NCI-H1105 treated with DMSO at 0.1 percent for 48 hours (cell line): ENCODE measurements around the gene RGS21.

Experiments used
- DNase-seq: peaks from one replicate; lab custom pipeline; 2025; lab: John Stamatoyannopoulos, UW

Gene RGS21

DNA sequence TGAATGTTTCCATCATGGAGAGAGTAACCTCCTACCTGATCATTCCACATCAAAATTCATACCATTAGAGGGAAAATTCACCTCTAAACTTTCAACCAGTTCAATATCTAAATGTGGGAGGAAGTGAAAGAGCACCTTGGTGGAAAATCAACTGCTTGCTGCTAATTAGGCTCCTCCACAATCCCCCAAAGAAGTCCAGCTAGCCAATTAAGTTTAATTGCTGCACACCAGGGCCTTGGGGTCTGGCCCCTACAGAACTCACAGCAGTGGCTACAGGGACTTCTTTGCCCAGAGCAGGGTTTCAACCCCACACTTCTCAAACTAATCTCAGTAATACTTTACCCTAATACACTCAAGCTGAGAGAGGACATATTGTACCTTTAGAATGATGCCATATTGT, 62.1 kb downstream of the RGS21 start:
- no peak for DNase-seq

DNA sequence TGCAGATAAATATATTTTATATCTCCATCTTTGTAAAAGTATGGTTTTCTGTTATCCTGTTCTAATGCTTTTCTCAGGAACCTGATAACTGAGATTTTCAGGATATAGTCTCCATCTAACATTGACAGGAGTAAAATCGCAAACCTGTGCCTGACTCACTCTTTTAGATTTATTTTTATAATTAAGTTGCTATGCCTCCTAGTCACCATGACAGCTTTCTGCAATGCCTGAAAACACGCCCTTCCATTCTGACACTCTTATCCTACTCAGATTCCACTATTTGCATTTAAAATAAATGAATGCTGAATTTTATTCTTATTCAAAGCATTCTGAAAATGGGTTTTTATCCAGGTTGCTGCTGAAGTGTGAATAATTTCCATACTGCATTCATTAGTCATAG, 62.8 kb downstream of the RGS21 start:
- no peak for DNase-seq

DNA sequence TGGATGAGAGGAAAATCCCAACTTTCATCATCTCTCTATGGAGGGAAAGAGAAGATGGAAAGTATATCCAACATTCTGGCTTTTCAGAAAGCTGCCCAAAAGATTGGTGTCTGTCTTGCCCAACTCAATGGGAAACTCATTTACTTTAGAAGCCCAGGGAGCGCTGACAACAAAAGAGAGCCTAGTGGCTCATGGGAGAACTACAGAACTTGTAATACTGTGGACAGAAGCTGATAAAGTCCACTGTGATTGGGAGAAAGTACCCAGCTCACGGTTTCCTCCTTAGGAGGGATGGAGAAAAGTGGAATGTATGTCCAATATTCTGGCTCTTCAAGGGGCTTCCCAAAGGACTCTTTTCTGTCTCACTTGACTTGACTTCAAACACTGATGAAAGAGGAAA, 66.0 kb downstream of the RGS21 start:
- DNase-seq: no peak

DNA sequence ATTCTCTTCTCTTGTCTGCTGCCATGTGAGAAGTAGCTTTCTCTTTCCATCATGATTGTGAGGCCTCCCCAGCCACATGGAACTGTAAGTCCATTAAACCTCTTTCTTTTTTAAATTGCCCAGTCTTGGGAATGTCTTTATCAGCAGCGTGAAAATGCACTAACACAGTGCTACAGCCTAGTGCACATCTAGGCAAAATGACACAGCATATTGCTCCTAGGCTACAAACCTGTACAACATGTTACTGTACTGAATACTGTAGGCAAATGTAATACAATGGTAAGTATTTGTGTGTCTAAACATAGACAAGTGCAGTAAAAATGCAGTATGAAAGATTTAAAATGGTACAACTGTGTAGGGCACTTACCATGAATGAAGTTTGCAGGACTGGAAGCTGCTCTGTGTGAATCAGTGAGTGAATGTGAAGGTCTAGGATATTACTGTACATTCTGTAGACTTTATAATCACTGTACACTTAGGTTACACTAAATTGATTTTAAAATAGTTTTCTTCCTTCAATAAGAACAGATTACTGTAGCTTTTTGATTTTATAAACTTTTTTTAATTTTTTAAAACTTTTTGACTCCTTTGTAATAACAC, 69.4 kb downstream of the RGS21 start:
- DNase-seq: no peak

DNA sequence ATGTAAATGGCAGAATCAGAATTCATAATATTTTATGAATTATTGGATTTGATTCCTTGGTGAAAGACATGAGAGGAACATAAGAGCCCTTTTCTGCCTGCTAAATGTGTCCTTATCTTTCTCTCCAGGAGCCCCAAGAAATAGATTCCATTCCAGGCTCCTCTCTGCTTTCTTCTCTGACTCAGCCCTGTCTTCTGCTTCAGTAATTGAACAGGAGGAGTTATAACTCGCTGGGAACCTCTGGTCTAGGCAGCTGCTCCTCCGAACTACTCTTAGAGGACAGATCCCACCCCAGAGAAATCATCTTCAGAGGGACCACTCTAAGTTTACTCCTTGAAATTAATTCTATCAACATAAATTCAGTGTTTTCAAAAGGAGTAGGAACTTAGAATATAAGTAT, 78.4 kb downstream of the RGS21 start:
- no peak for DNase-seq

DNA sequence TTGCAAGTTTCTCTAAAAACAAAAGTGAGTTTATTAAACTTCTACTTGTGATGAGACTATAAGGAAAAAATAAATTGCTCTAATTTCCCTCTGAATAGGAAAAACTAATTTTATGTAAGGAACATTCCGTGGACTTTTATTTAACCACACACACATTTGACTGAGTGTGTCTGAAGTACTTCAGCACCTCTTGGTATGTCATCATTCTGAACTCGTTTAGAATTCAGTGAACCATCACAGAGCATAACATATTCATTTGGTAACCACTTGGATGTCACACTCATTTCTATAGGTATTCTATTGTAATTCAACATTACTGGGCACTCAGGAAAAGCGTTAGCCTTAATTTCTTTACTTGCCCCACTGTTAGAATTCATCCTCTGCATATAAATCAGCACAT, 79.1 kb downstream of the RGS21 start:
- DNase-seq: no peak

DNA sequence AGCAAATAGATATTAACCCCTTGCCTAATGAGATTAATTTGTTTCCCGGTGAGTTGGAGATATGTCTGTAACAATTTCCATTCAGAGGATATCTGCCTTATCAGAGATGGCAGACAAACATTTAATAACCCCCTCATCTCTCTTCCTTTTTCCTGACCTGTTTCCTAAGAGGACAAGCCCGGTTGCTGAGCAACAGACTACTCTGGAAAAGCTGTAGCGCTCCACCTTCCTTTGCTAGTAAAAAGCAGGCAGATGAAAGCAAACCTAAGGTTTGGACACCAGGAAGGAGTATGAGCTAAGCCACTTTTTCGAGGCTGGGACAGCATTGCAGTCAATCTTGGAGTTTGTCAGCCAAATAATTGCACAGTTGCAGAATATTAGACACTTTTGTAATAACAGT, 82.4 kb downstream of the RGS21 start:
- DNase-seq: no peak

DNA sequence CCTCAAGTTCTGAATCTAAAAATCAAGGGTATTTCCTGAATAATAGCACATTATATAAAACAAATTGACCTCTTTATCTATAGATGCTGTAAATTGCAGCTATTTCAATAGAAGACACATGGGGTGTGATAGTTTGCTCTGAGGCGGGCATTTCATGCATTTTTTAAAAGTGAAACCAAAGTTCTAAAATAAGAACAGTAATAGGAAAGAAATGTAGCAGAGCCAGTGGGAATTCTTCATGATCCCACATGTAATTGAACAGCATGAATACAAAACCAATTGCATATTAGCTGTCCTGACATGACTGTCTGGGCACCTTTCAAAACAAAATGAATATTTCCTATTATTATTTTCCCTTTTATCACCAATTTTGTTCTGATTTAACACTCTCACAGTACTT, 85.0 kb downstream of the RGS21 start:
- no peak for DNase-seq

DNA sequence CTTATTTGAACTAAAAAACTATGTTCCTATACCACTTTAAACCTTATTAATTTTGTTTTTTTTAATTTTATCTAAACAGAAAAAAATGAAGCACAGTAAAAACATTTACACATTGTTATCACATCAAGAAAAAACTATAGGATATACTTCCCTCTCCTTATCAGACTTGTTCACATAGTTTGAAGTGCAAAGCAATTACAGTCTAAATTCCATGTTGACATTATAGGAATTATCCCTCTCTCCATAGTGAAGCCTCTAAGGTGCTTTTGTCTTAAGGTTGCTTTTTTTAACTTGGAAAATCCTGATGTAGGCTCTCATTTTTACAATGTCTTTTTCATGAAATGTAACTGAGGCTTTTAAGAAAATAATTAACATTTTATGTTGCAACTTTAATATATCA, 85.8 kb downstream of the RGS21 start:
- DNase-seq: no peak

DNA sequence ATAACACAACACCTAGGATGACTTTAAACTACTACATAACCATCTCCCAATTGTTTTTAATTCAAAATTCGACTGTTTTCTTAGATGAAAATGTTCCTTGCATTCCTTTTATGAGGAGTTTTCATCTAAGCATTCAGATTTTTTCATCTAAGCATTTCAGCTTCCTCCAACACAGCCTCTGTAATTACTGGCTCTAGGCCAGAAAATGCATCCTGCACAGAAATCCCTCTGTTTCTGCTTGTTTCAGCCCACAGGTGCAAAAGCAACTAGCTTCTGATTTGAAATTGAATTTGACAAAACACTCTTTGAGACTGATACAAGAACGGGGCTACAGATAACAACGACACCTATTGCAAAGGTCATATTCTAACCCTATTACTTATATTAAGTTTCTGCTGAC, 90.4 kb downstream of the RGS21 start:
- DNase-seq: peak; percentile 29
